A549 (cell line): ENCODE results near the gene STN1.

Experiments used
- EP300 ChIP-seq, 2 experiments: fragments of >200 bp; sonication (Bioruptor Twin); formaldehyde crosslinking; IDR thresholded peaks; 2 replicates in 1 of 2; 3 replicates in 1 of 2; pipeline ENCODE4 v1.6.1; 2016 to 2017
- NFE2L2 ChIP-seq: fragments of 150-350 bp; conservative IDR thresholded peaks from 2 replicates; pipeline ENCODE4 v1.6.1; 2014; ENCODE audit warnings: low read length
- POLR2A ChIP-seq: IDR thresholded peaks from 2 replicates; pipeline ENCODE4 v1.6.1; 2012; ENCODE audit warnings: mild to moderate bottlenecking, low read length
- RNF2 ChIP-seq: fragments of 200-600 bp; sonication (generic); IDR thresholded peaks from 2 replicates; pipeline ENCODE4 v1.6.1; 2016; ENCODE audit warnings: low read depth, mild to moderate bottlenecking, antibody characterized with exemption, moderate library complexity, borderline replicate concordance
- SMC3 ChIP-seq: fragments of >200 bp; sonication (Bioruptor Twin); formaldehyde crosslinking; IDR thresholded peaks from 3 replicates; pipeline ENCODE4 v1.6.1; 2018; ENCODE audit warnings: inconsistent platforms
- TF ChIP-seq, protein P1 (sequence below): fragments of >200 bp; sonication (Bioruptor Twin); formaldehyde crosslinking; IDR thresholded peaks from 3 replicates; pipeline ENCODE4 v1.5.1; 2016
- TF ChIP-seq, protein P2 (sequence below): fragments of >200 bp; sonication (Bioruptor Twin); formaldehyde crosslinking; IDR thresholded peaks from 3 replicates; pipeline ENCODE4 v1.6.1; 2016

DNA sequence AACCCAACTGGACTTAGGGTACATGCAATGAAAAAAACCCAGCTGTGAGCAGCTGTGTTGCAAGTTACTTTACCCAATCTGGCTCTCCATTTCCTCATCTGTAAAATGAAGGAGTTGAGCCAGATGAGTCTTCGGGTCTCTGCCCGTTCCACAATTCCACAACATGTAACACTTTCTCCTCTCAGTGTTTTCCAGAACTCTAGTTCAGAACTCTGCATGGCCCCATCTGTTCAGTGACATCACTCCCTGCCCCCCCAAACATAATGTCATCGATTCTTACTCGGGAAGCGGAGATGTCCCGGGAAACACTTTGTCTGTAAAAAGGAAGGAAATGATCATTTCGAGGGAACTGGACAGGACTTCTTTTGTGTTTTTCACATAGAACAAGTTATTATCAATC lies 65.1 kb downstream of the STN1 start:
- TF ChIP-seq SMC3 (no peak), POLR2A (no peak), EP300 (IDR thresholded peaks at IDR 0.05) (no peak), NFE2L2 (no peak), RNF2 (no peak)
- TF ChIP-seq, protein P1, sequence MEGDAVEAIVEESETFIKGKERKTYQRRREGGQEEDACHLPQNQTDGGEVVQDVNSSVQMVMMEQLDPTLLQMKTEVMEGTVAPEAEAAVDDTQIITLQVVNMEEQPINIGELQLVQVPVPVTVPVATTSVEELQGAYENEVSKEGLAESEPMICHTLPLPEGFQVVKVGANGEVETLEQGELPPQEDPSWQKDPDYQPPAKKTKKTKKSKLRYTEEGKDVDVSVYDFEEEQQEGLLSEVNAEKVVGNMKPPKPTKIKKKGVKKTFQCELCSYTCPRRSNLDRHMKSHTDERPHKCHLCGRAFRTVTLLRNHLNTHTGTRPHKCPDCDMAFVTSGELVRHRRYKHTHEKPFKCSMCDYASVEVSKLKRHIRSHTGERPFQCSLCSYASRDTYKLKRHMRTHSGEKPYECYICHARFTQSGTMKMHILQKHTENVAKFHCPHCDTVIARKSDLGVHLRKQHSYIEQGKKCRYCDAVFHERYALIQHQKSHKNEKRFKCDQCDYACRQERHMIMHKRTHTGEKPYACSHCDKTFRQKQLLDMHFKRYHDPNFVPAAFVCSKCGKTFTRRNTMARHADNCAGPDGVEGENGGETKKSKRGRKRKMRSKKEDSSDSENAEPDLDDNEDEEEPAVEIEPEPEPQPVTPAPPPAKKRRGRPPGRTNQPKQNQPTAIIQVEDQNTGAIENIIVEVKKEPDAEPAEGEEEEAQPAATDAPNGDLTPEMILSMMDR, result no peak
- TF ChIP-seq, protein P2, sequence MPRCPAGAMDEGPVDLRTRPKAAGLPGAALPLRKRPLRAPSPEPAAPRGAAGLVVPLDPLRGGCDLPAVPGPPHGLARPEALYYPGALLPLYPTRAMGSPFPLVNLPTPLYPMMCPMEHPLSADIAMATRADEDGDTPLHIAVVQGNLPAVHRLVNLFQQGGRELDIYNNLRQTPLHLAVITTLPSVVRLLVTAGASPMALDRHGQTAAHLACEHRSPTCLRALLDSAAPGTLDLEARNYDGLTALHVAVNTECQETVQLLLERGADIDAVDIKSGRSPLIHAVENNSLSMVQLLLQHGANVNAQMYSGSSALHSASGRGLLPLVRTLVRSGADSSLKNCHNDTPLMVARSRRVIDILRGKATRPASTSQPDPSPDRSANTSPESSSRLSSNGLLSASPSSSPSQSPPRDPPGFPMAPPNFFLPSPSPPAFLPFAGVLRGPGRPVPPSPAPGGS, result no peak
